ENCODE measurements around the gene NEB. TPM values are rescaled to one million over a fixed set of nuclear protein-coding genes. Genes with fewer than 3 reads are reported as not detected.
"Not testable (repeated sequence)": the region's sequence is repeated elsewhere in the genome, so short reads cannot be mapped to it uniquely, and the experiment has no call there.

NEB gene
- total RNA-seq, 1 experiment from 2014 or later: 0.17 TPM

- no peak for DNase-seq (ENCODE audit: low read depth)
These were observed 80.2 kb downstream of the NEB start for GRCh38 chr2:151654085-151654484.

GRCh38 chr2:151651274-151651673, 83.0 kb downstream of the NEB start:
- DNase-seq (ENCODE audit: low read depth): no peak

GRCh38 chr2:151650456-151650855, 83.8 kb downstream of the NEB start:
- DNase-seq (ENCODE audit: low read depth): no peak

- DNase-seq (ENCODE audit: low read depth): no peak
These were observed 84.3 kb downstream of the NEB start for GRCh38 chr2:151649966-151650365.

- no peak for DNase-seq (ENCODE audit: low read depth)
These were observed 84.9 kb downstream of the NEB start for GRCh38 chr2:151649400-151649799.

GRCh38 chr2:151646512-151646911, 87.8 kb downstream of the NEB start:
- not testable (repeated sequence) for DNase-seq (ENCODE audit: low read depth)

GRCh38 chr2:151644580-151644979, 89.7 kb downstream of the NEB start:
- no peak for DNase-seq (ENCODE audit: low read depth)

- not testable (repeated sequence) for DNase-seq (ENCODE audit: low read depth)
These were observed 92.4 kb downstream of the NEB start for GRCh38 chr2:151641895-151642294.

- DNase-seq (ENCODE audit: low read depth): no peak
These were observed 94.2 kb downstream of the NEB start for GRCh38 chr2:151640087-151640486.

GRCh38 chr2:151638990-151639389, 95.3 kb downstream of the NEB start:
- no peak for DNase-seq (ENCODE audit: low read depth)

GRCh38 chr2:151638191-151638933, 95.9 kb downstream of the NEB start:
- DNase-seq (ENCODE audit: low read depth): peak; percentile 17

- DNase-seq (ENCODE audit: low read depth): no peak
These were observed 97.0 kb downstream of the NEB start for GRCh38 chr2:151637271-151637781.

- DNase-seq (ENCODE audit: low read depth): no peak
These were observed 99.4 kb downstream of the NEB start for GRCh38 chr2:151634736-151635467.

GRCh38 chr2:151632993-151633565, 101.2 kb downstream of the NEB start:
- DNase-seq (ENCODE audit: low read depth): no peak

- DNase-seq (ENCODE audit: low read depth): no peak
These were observed 103.9 kb downstream of the NEB start for GRCh38 chr2:151630372-151630771.

- no peak for DNase-seq (ENCODE audit: low read depth)
These were observed 106.9 kb downstream of the NEB start for GRCh38 chr2:151627353-151627752.

GRCh38 chr2:151624271-151624670, 110.0 kb downstream of the NEB start:
- no peak for DNase-seq (ENCODE audit: low read depth)

GRCh38 chr2:151623631-151624030, 110.6 kb downstream of the NEB start:
- no peak for DNase-seq (ENCODE audit: low read depth)

GRCh38 chr2:151620761-151621160, 113.5 kb downstream of the NEB start:
- no peak for DNase-seq (ENCODE audit: low read depth)

GRCh38 chr2:151619337-151619989, 114.8 kb downstream of the NEB start:
- DNase-seq (ENCODE audit: low read depth): peak; percentile 20

GRCh38 chr2:151616760-151617339, 117.4 kb downstream of the NEB start:
- DNase-seq (ENCODE audit: low read depth): no peak
